Measurements from ENCODE around the gene ZNF75A. TPM values are rescaled to one million over a fixed set of nuclear protein-coding genes. Genes with fewer than 3 reads are reported as not detected.

Gene ZNF75A
- total RNA-seq, 1 donor from 2014 or later: 97.9 TPM

GRCh38 chr16:3292604-3293003, 12.7 kb upstream of the ZNF75A start:
- ATAC-seq (ENCODE audit: low read depth) (no peak), DNase-seq (no peak)
- no peak overlapping the region for H3K27ac Mint-ChIP-seq
- CTCF ChIA-PET: no interaction called here
- no peaks in the 10 kb centered on the region for H3K27me3 Mint-ChIP-seq
- H3K4me1 Mint-ChIP-seq: peaks cover 6% of the 10 kb centered on the region
- H3K9me3 Mint-ChIP-seq: peaks cover 23% of the 10 kb centered on the region
- no peak overlapping the region for H3K4me3 Mint-ChIP-seq
- TF ChIP-seq CTCF (IDR thresholded peaks at IDR 0.05): no peak
- intact Hi-C loops (cut with micrococcal nuclease): no loop called here
- peaks cover 82% of the 10 kb centered on the region for H3K36me3 Mint-ChIP-seq (ENCODE audit: low read depth)
- POLR2A ChIA-PET: interaction anchor here (0.7 to 1.6 kb wide), 2 partner anchors 9 to 12 kb away, joined by 3 to 9 read pairs; partner anchors contain the start of genes TIGD7, ZNF263 and ZNF75A

- Mint-ChIP-seq H3K36me3 (ENCODE audit: low read depth) (peaks cover 75% of the 10 kb centered on the region), H3K27me3 (no peaks in the 10 kb centered on the region), H3K4me1 (peaks cover 6% of the 10 kb centered on the region), H3K9me3 (peaks cover 28% of the 10 kb centered on the region), H3K4me3 (no peak overlapping the region), H3K27ac (no peak overlapping the region)
- ATAC-seq (ENCODE audit: low read depth) (no peak), DNase-seq (no peak)
- TF ChIP-seq CTCF (IDR thresholded peaks at IDR 0.05): no peak
- intact Hi-C loops (cut with micrococcal nuclease): no loop called here
- ChIA-PET POLR2A (interaction anchor here (4.1 kb wide), 1 partner anchor 12 kb away, joined by 17 read pairs; the partner anchor contains the start of gene ZNF263), CTCF (no interaction called here)
These were observed 10.1 kb upstream of the ZNF75A start for GRCh38 chr16:3295209-3295608.

- TF ChIP-seq CTCF (IDR thresholded peaks at IDR 0.05): no peak
- peaks cover 26% of the 10 kb centered on the region for H3K9me3 Mint-ChIP-seq
- ATAC-seq (ENCODE audit: low read depth): no peak
- intact Hi-C loops (cut with micrococcal nuclease): no loop called here
- no peak for DNase-seq
- ChIA-PET POLR2A (interaction anchor here (4.1 kb wide), 1 partner anchor 12 kb away, joined by 17 read pairs; the partner anchor contains the start of gene ZNF263), CTCF (no interaction called here)
- H3K36me3 Mint-ChIP-seq (ENCODE audit: low read depth): peaks cover 75% of the 10 kb centered on the region
- peaks cover 6% of the 10 kb centered on the region for H3K4me1 Mint-ChIP-seq
- H3K4me3 Mint-ChIP-seq: no peak overlapping the region
- H3K27ac Mint-ChIP-seq: no peak overlapping the region
- H3K27me3 Mint-ChIP-seq: no peaks in the 10 kb centered on the region
These were observed 9.5 kb upstream of the ZNF75A start for GRCh38 chr16:3295783-3296182.

- no peak for DNase-seq
- Mint-ChIP-seq H3K27me3 (no peaks in the 10 kb centered on the region), H3K4me1 (peaks cover 26% of the 10 kb centered on the region), H3K9me3 (peaks cover 7% of the 10 kb centered on the region), H3K4me3 (peak overlapping the region; percentile 88), H3K27ac (peak overlapping the region; percentile 88), H3K36me3 (ENCODE audit: low read depth) (peaks cover 54% of the 10 kb centered on the region)
- ChIA-PET CTCF (interaction anchor here (1.0 kb wide), 1 partner anchor 15 kb away, joined by 3 read pairs; no protein-coding TSS in a partner anchor), POLR2A (interaction anchor here (1.0 to 4.7 kb wide), 10 partner anchors 12 to 196 kb away, joined by 3 to 57 read pairs (median 4); partner anchors contain the start of genes CLUAP1, ZNF174, ZNF200 and ZNF263)
- intact Hi-C loops (cut with micrococcal nuclease): loop anchor here (2.0 kb wide), 1 partner anchor 154 kb away; no protein-coding TSS in a partner anchor
- no peak for TF ChIP-seq CTCF (IDR thresholded peaks at IDR 0.05)
- ATAC-seq (ENCODE audit: low read depth): no peak
These were observed 927 bp upstream of the ZNF75A start for GRCh38 chr16:3304370-3304769.

- POLR2A ChIA-PET: interaction anchor here (0.7 to 4.7 kb wide), 10 partner anchors 12 to 151 kb away, joined by 3 to 57 read pairs (median 6); partner anchors contain the start of genes ZNF174, ZNF200, ZNF263 and ZSCAN32
- intact Hi-C loops (cut with micrococcal nuclease): loop anchor here (5.0 kb wide), 1 partner anchor 56 kb away; no protein-coding TSS in a partner anchor
These were observed 781 bp downstream of the ZNF75A start for GRCh38 chr16:3306078-3306477.

More at GRCh38 chr16:3306078-3306477, 781 bp downstream of the ZNF75A start:
- H3K4me3 Mint-ChIP-seq: peak overlapping the region; percentile 88
- H3K27ac Mint-ChIP-seq: peak overlapping the region; percentile 88
- peaks cover 54% of the 10 kb centered on the region for H3K36me3 Mint-ChIP-seq (ENCODE audit: low read depth)
- H3K9me3 Mint-ChIP-seq: peaks cover 5% of the 10 kb centered on the region
- no peak for TF ChIP-seq CTCF (IDR thresholded peaks at IDR 0.05)
- no peaks in the 10 kb centered on the region for H3K27me3 Mint-ChIP-seq
- H3K4me1 Mint-ChIP-seq: peaks cover 26% of the 10 kb centered on the region
- DNase-seq: no peak
- CTCF ChIA-PET: no interaction called here
- no peak for ATAC-seq (ENCODE audit: low read depth)

All from activated B cell treated with CpG ODN at 0.5 μM for 24 hours (primary cell).